Mucosa of gallbladder (tissue), 1 donor: ENCODE results near the gene FANCG. TPM values are rescaled to one million over a fixed set of nuclear protein-coding genes. Genes with fewer than 3 reads are reported as not detected.

ENCODE experiments used
- DNase-seq: peaks from one replicate; pipeline ENCODE4 v3.0.0-alpha.2; 2020; ENCODE audit warnings: low spot score
- total RNA-seq: library from RNA; stranded (reverse); gene quantifications from one replicate; pipeline ENCODE4 v1.2.1, GENCODE V29; 2021
- donor health status: DM: no; HTN: no; CAD: no.

Gene FANCG
- total RNA-seq, 1 donor from 2014 or later, result 17.4 TPM

DNA sequence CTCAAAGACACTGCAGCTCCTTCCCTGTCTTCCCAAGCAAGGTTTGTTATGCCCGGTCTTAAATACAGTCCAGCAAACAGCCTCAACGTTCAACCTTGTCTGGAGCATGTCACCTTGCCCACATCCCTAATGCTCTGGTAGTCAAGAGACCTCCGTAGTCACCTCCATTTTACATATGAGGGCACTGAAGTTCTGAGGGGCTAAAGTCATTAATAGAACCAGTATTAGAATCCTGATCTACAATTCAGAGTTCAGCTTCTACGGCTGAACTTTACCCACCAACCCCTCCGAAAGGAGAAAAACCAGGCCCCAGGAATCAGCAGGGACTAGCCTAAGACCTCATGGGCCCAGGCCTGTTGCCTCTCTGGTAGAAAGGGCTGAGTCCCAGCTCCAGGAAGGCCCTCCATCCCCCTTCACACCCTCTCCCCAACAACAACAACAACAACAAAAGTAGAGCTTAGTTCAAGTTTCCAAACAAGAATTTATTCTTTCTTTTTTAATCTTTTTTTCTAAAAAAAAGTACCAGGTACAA lies 24.0 kb upstream of the FANCG start:
- no peak for DNase-seq

DNA sequence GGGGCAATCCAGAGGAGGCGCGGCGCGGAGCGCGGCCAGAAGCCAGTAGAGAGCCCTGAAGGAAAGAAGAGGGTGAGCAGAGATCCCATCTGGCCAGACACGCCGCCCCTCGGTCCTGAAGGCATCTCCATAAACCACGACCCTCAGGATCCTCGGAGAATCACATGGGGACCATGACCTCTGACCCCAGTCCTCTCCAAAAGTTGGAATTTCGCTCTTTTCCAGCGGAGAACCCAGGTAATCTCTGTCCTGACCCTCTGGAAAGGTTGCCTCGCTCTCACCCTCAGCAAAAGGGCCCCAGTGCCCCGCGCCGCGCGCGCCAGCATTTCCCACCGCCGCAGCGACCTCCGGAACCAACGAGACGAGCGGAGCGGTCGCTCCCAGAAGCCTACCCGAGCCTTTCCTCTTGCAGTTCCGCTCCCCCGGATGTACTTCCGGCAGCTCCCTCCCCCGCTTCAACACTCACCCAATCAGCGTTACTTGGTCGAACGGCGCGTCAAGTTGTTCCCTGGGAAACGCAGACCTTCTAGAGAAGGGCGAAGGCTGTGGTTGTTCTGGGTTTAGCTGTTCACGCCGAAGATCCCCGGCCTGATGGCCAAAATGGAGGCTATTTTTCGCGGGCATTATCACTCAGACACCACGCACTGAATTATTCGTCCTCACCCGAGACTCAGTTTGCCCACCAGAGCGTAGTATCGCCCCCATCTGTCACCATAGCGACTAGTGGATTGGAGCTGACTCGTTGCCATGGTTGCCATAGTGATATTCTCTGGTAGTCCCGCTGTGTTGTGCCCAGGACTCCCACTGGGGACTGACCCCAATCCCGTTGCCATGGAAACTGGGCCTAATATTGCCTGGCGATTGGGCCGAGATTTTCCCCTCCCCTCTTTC lies 23.3 kb upstream of the FANCG start, which contains the start of gene STOML2:
STOML2 (minus strand) TSS at position 363 of the 891 bp plus-strand sequence; CDS start at position 326, 37 bp downstream.
- DNase-seq, result peak; percentile 95

GRCh38 chr9:35102465-35102768 lies 22.7 kb upstream of the FANCG start:
- DNase-seq, result no peak

GRCh38 chr9:35097573-35097972 lies 17.8 kb upstream of the FANCG start:
- no peak for DNase-seq

DNA sequence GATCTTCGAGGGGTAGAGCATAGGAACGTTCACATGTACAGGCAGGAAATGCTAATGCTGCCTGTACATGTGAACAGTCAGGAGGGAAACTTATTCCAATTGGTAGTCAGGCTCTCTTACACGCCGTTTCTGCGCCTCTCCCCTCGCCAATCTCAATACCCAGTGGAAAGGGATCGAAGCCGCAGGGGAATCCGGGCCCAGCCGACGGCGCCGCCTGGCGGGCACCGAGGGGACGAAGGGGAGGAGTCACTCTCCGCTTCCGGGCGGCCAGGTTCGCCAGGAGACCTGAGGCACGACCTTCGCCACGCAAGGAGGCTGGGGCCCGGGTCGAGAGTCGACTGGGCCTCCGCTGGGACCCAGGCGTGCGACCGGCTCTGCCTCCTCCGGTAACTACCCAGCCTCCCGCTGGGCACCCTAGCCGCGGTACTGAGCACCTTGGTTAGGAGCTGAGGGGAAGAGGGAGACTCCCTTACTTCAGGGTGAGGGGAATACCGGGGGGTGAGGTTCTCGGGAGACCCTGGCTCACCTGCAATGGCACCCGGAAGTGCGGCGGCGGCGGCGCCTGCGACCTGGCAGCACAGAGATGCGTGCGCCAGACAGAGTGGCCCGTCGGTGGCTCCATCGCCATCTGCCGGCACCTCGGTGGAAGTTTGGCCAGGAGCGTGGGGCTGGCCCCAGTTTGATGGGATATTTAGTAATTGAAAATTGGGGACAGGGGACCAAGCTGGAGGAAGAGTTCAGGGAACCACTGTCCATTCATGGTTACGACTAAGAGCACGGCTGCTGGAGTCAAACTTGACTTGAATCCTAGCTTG lies 16.5 kb upstream of the FANCG start, which contains the start of gene PIGO:
PIGO (minus strand) TSS at position 557 of the 815 bp plus-strand sequence. CDS start 1,026 bp downstream, outside the sequence.
- peak; percentile 89 for DNase-seq

GRCh38 chr9:35091536-35091935 lies 11.8 kb upstream of the FANCG start:
- no peak for DNase-seq

- DNase-seq, result no peak
These were observed 9.7 kb upstream of the FANCG start for GRCh38 chr9:35089434-35089833.

DNA sequence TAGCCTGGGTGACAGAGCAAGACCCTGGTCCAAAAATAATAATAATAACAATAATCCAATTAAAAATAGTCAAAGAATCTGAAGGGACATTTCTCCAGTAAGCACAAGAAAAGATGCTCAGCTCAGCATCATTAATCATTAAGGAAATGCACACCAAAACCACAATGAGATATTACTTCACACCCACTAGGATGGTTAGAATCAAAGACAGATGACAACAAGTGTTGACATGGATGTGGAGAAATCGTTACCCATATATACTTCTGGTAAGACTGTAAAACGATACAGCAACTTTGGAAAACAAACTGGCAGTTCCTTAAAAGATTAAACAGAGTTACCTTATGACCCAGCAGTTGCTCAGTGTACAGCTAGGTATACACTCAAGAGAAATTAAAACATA lies 5.3 kb upstream of the FANCG start:
- no peak for DNase-seq

DNA sequence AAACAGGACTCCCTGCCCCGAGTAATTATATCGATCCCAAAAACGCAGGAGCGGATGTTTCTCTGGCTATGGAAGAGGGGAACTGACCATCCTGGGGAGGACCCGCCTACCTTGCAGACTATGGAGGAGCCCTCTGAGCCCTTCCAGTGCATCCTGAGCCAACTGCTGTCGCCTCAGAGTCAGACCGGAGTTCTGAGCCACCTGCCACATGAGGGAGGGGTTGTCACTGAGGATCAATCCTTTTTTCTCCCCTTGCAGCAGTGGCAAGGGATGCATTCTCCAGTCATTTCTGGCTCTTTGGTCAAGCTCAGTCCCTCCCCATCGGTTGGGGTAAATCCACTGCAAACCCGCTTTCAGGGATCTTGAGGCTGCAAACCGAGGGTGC lies 709 bp downstream of the FANCG start:
- DNase-seq, result no peak

GRCh38 chr9:35078066-35078465 lies 1.7 kb downstream of the FANCG start:
- DNase-seq, result no peak

- DNase-seq, result no peak
These were observed 2.9 kb downstream of the FANCG start for GRCh38 chr9:35076848-35077247.

GRCh38 chr9:35075358-35075757 lies 4.4 kb downstream of the FANCG start:
- DNase-seq, result no peak

DNA sequence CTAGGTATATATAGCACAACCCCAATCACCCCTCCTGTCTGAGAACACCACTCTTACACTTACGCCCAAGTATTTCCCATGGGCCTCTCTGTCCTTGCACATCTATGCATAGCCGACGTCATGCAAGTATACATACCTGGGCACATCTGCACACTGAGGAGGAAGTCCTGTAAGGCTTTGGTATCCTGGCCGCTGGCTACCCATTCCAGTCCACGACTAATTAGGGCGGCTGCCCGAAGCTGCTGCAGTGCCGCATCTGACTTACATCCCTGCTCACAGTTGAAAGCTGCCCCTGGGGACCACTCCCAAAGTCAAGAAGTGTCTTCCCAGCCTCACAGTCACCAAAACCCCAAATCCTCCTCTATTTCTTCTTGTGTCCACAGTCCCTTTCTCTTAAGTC lies 5.0 kb downstream of the FANCG start:
- no peak for DNase-seq

DNA sequence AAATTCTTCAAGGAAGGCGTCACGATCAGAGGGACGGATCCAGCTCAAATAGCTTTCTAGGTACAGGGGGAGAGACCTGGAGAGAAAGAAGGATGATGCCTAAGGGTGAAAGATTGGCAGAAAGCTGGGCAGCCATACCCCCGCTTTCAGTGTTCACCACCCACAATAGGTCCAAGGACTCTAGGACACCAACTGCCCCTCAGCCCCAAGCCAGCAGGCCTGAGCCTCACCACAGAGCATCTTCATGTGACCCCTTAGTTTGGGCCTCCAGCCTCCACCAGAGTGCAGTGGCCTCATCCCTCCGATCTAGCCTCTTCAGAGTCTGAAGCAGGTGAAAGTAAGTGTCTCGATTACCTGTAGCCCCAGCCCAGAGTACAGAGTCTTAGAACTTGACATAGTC lies 5.6 kb downstream of the FANCG start:
- no peak for DNase-seq

GRCh38 chr9:35073279-35073612 lies 6.5 kb downstream of the FANCG start:
- no peak for DNase-seq

DNA sequence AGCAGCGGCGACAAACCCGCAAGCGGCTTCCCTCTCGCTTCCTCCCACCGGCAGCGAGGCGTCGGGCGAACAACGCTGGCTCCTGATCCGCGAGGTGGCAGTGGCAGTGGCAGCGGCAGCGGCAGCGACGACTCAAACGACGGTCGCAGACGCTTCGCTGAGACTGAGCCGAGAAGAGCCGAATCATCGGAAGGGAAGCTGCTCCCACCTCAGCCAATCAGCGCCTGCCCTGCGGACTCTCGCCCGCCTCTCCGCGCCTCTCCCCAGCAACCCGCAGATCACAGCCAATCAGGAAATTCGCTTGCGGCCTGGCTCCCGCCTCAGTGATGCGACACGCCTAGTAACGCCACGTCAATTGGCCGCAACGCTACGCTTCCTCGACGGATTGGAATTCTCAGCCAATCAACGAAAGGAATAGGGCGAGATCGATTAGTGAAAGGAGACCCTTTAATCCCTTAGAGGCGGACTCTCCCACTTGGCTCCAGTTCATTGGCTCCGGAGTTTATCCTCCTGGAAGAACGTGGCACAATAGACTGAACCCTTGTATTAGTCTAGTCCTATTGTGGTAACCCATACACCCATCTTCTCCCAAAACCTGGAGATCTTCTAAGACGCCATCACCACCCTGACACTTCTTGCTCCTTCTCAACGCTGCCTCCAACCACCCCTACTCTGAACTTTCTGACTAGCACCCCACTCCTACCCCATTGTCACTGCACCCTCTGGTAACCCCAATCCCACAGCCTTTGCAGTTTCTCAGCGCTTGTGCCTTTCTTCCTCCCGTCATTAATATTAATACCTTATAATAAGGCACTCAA lies 7.1 kb downstream of the FANCG start, which contains the start of gene VCP:
VCP (minus strand) TSS at position 165 of the 818 bp plus-strand sequence. CDS start 272 bp downstream, outside the sequence.
- peak; percentile 98 for DNase-seq

GRCh38 chr9:35071814-35072460 lies 7.8 kb downstream of the FANCG start:
- DNase-seq, result peak; percentile 74

GRCh38 chr9:35070823-35071813 lies 8.6 kb downstream of the FANCG start:
- DNase-seq, result no peak

- DNase-seq, result no peak
These were observed 10.7 kb downstream of the FANCG start for GRCh38 chr9:35069020-35069419.

- no peak for DNase-seq
These were observed 12.7 kb downstream of the FANCG start for GRCh38 chr9:35067056-35067455.
